Stimulated activated CD8-positive, alpha-beta memory T cell treated with anti-CD3 and anti-CD28 coated beads, Interleukin-15, amount 100 ng/mL, for 1 hour (primary cell): Measurements from ENCODE around the gene NUDCD3.

Experiments used
- DNase-seq: peaks from one replicate; pipeline ENCODE4 v3.0.0-alpha.2; 2020; ENCODE audit warnings: low read depth

The NUDCD3 gene

GRCh38 chr7:44398953-44399574 is 91.4 kb downstream of the NUDCD3 start:
- no peak for DNase-seq

GRCh38 chr7:44398511-44398911 is 91.9 kb downstream of the NUDCD3 start:
- DNase-seq: no peak

GRCh38 chr7:44396931-44397545 is 93.4 kb downstream of the NUDCD3 start:
- DNase-seq: no peak

- no peak for DNase-seq
These were observed 94.0 kb downstream of the NUDCD3 start for GRCh38 chr7:44396496-44396895.

GRCh38 chr7:44395067-44395466 is 95.4 kb downstream of the NUDCD3 start:
- no peak for DNase-seq

- no peak for DNase-seq
These were observed 95.8 kb downstream of the NUDCD3 start for GRCh38 chr7:44394636-44395035.

- DNase-seq: no peak
These were observed 96.4 kb downstream of the NUDCD3 start for GRCh38 chr7:44394112-44394447.

GRCh38 chr7:44393238-44394111 is 97.0 kb downstream of the NUDCD3 start:
- DNase-seq: no peak

- DNase-seq: no peak
These were observed 97.8 kb downstream of the NUDCD3 start for GRCh38 chr7:44392618-44393010.

GRCh38 chr7:44391746-44392617 is 98.5 kb downstream of the NUDCD3 start:
- no peak for DNase-seq

GRCh38 chr7:44391171-44391570 is 99.3 kb downstream of the NUDCD3 start:
- DNase-seq: no peak

- no peak for DNase-seq
These were observed 99.8 kb downstream of the NUDCD3 start for GRCh38 chr7:44390701-44391100.

GRCh38 chr7:44388089-44388970 is 102.1 kb downstream of the NUDCD3 start:
- DNase-seq: no peak

- DNase-seq: no peak
These were observed 103.1 kb downstream of the NUDCD3 start for GRCh38 chr7:44387389-44387788.

GRCh38 chr7:44386139-44386913 is 104.1 kb downstream of the NUDCD3 start:
- no peak for DNase-seq

GRCh38 chr7:44385434-44386138 is 104.9 kb downstream of the NUDCD3 start:
- DNase-seq: no peak

GRCh38 chr7:44384586-44385433 is 105.6 kb downstream of the NUDCD3 start:
- DNase-seq: no peak

GRCh38 chr7:44383566-44383965 is 106.9 kb downstream of the NUDCD3 start:
- DNase-seq: no peak
